K562 (cell line): ENCODE data around the gene NUP50. TPM values are rescaled to one million over a fixed set of nuclear protein-coding genes. Genes with fewer than 3 reads are reported as not detected.

Source experiments
- CREB3L1 ChIP-seq: fragments of 450-650 bp; IDR thresholded peaks from 2 replicates; pipeline ENCODE4 v1.6.1; 2014; ENCODE audit warnings: low read depth, mild to moderate bottlenecking, moderate library complexity, borderline replicate concordance
- EHMT2 ChIP-seq: fragments of 450-650 bp; IDR thresholded peaks from 2 replicates; pipeline ENCODE4 v1.6.1; 2018; ENCODE audit warnings: antibody characterized with exemption
- HMG20A ChIP-seq: fragments of 450-650 bp; formaldehyde crosslinking; conservative IDR thresholded peaks from 2 replicates; pipeline ENCODE4 v1.4.0; 2020; ENCODE audit warnings: mild to moderate bottlenecking, mixed read lengths
- MCM3 ChIP-seq: fragments of 450-650 bp; IDR thresholded peaks from 2 replicates; pipeline ENCODE4 v1.6.1; 2016
- PKNOX1 ChIP-seq: fragments of 450-650 bp; IDR thresholded peaks from 2 replicates; pipeline ENCODE4 v1.6.1; 2016
- POLR2B ChIP-seq: fragments of 450-650 bp; IDR thresholded peaks from 2 replicates; pipeline ENCODE4 v1.6.1; 2018; ENCODE audit warnings: low read depth; ENCODE audit not compliant: partially characterized antibody
- POLR2G ChIP-seq: fragments of 200-400 bp; formaldehyde crosslinking; IDR thresholded peaks from 2 replicates; pipeline ENCODE4 v1.6.1; 2017; ENCODE audit warnings: low read depth, mild to moderate bottlenecking, antibody characterized with exemption, low read length, moderate library complexity
- SETDB1 ChIP-seq: IDR thresholded peaks from one replicate; pipeline ENCODE4 v1.6.1; 2012; ENCODE audit warnings: low read length, control low read depth, inconsistent platforms
- SOX6 ChIP-seq: fragments of 450-650 bp; IDR thresholded peaks from 2 replicates; pipeline ENCODE4 v1.6.1; 2014; ENCODE audit warnings: mild to moderate bottlenecking
- STAG1 ChIP-seq: sonication (generic); formaldehyde crosslinking; IDR thresholded peaks from 2 replicates; pipeline ENCODE4 v1.5.0; 2020; ENCODE audit warnings: missing genetic modification reagents, borderline replicate concordance
- TFE3 ChIP-seq: fragments of 450-650 bp; formaldehyde crosslinking; IDR thresholded peaks from 2 replicates; pipeline ENCODE4 v1.4.0; 2020; ENCODE audit warnings: mild to moderate bottlenecking, mixed read lengths
- USF2 ChIP-seq: sonication (generic); formaldehyde crosslinking; IDR thresholded peaks from 2 replicates; pipeline ENCODE4 v1.5.0; 2020; ENCODE audit warnings: missing genetic modification reagents
- ZNF740 ChIP-seq, 3 experiments: fragments of 200-800 bp in 1 of 3; sonication (Bioruptor generic) in 1 of 3; sonication (generic) in 1 of 3; formaldehyde crosslinking in 1 of 3; IDR thresholded peaks; 2 replicates each; pipeline versions ENCODE4 v1.6.1 to v1.8.0; 2016 to 2022; ENCODE audit warnings: mild to moderate bottlenecking in 2 of 3, missing compliant biosample characterization in 2 of 3, missing genetic modification characterization in 2 of 3, missing genetic modification reagents in 1 of 3
- polyA plus RNA-seq, 8 experiments: library from polyadenylated mRNA; depleted of rRNA in 4 of 8; stranded (reverse) in 5 of 8; unstranded in 3 of 8; fragments of >200 nt; fragmentation: Nextera tagmentation in 2 of 8; fragmentation: Illumina TruSeq in 1 of 8; extraction: Ambion mirVana in 2 of 8; extraction: Trizol in 1 of 8; gene quantifications; 2 replicates each; pipeline versions ENCODE4 v1.2.1 to v1.2.3, GENCODE V29; 2011 to 2014; ENCODE audit warnings: inconsistent platforms in 1 of 8, missing spikeins in 1 of 8
- total RNA-seq, 7 experiments: library from RNA; depleted of rRNA in 6 of 7; stranded (reverse); fragments of >200 nt in 6 of 7; fragmentation: Illumina TruSeq in 2 of 7; extraction: Trizol in 2 of 7; gene quantifications; 2 replicates each; pipeline versions ENCODE4 v1.2.1 to v1.2.3, GENCODE V29; 2011 to 2021; ENCODE audit warnings: low replicate concordance in 1 of 7

NUP50 gene
- total and polyA plus RNA-seq, 9 of the 15 experiments (the other 6 are each of a cell fraction or from before 2014, with no cell fraction given), result 23.8 to 83.7 (median 55.3) TPM

GRCh38 chr22:45151503-45151902, 12.2 kb upstream of the NUP50 start (continued):
- TF ChIP-seq TFE3 (no peak), STAG1 (CRISPR knock-in tag) (no peak), POLR2G (no peak), USF2 (CRISPR knock-in tag) (no peak), CREB3L1 (no peak), PKNOX1 (no peak), POLR2B (no peak), SOX6 (no peak), MCM3 (no peak), SETDB1 (no peak), HMG20A (CRISPR knock-in tag) (no peak), EHMT2 (no peak), ZNF740 (CRISPR knock-in tag; IDR thresholded peaks at IDR 0.05) (no peak), ZNF740 (tag; IDR thresholded peaks at IDR 0.05) (no peak)
